HG02763 (cell line): Measurements from ENCODE around the gene POLR1E.
A peak's percentile ranks its signal among the peaks of the same experiment; 100 is the strongest.
"Not testable (repeated sequence)": the region's sequence is repeated elsewhere in the genome, so short reads cannot be mapped to it uniquely, and the experiment has no call there.

Source experiments
- ATAC-seq: cut with Tn5 transposase; IDR thresholded peaks from one replicate; pipeline ENCODE4 v1.9.1; 2021; ENCODE audit warnings: mild to moderate bottlenecking, moderate library complexity; ENCODE audit not compliant: unreplicated experiment

Gene POLR1E

GRCh38 chr9:37464426-37465248 lies 21.1 kb upstream of the POLR1E start:
- peak; percentile 34 for ATAC-seq

- ATAC-seq, result peak; percentile 78
These were observed 20.3 kb upstream of the POLR1E start, which contains the start of gene ZBTB5 for GRCh38 chr9:37465249-37466036. ZBTB5 (minus strand) TSS chr9:37465450; CDS start chr9:37442551, 22,899 bp downstream.

GRCh38 chr9:37466037-37466709 lies 19.6 kb upstream of the POLR1E start:
- peak; percentile 4 for ATAC-seq

GRCh38 chr9:37467530-37467929 lies 18.2 kb upstream of the POLR1E start:
- not testable (repeated sequence) for ATAC-seq

GRCh38 chr9:37468620-37469019 lies 17.1 kb upstream of the POLR1E start:
- ATAC-seq, result no peak

DNA sequence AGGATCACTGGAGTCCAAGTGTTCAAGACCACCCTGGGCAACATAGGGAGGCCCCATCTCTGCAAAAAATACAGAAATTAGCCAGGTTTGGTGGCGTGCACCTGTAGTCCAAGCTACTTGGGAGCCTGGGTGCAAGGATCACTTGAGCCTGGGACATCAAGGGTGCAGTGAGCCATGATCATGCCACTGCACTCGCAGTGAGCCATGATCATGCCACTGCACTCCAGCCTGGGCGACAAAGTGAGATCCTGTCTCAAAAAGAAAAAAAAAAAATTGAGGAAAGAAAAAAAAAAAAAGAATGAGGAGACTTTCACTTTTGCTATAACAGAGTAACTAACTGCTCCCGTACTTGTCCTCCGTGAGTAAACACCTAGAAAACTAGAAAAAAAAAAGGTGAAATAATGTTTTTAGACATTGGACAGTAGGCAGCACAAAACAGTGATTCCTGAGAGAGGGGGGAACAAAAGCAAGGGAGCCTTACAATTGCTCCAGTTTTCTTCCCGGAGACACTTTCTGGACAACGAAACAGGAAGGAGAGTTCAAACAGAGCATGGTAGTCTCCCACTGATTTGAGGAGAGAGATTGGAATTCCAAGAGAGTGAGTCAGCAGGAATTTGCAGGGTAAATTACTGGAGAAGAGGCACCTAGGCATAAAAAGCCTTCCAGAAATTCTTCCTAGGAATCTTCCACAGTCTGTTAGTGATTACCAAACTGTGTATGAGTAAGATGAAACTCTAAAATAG lies 13.6 kb upstream of the POLR1E start:
- no peak for ATAC-seq

DNA sequence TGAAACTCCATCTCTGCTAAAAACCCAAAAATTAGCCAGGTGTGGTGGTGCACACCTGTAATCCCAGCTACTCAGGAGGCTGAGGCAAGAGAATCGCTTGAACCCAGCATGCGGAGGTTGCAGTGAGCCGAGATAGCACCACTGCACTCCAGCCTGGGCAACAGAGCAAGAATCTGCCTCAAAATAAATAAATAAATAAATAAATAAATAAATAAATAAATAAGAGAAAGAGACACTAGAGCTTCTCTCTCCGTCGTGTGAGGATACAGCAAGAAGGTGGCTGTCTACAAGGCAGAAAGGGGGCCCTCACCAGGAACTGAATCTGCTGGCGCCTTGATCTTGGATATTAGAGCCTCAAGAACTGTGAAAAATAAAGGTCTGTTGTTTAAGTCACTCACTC lies 11.8 kb upstream of the POLR1E start:
- ATAC-seq, result not testable (repeated sequence)

DNA sequence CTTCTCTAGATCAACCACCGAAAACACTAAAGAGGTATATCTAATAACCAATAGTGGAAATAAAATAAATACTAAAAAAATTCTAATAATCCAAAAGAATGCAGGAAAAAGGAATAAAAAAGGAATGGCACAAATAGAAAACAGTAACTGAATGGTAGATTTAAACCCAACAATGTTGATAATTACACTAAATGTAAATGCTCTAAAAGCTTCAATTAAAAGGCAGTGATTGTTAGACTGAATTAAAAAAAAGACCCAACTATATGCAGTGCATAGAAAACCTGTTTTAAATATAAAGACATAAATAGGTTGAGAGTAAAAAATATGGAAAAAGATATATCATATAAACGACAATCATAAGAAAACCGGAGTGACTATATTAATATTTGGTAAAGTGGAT lies 11.3 kb upstream of the POLR1E start:
- ATAC-seq, result no peak

- no peak for ATAC-seq
These were observed 8.8 kb upstream of the POLR1E start for GRCh38 chr9:37476930-37477329.

DNA sequence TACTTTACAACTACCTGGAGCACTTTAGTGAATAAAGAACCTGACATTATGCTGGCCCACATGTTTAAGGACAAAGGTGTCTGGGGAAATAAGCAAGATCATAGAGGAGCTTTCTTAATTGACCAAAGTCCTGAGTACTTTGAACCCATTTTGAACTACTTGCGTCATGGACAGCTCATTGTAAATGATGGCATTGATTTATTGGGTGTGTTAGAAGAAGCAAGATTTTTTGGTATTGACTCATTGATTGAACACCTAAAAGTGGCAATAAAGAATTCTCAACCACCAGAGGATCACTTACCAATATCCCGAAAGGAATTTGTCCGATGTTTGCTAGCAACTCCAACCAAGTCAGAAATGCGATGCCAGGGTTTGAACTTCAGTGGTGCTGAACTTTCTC lies 8.3 kb upstream of the POLR1E start:
- ATAC-seq, result not testable (repeated sequence)

DNA sequence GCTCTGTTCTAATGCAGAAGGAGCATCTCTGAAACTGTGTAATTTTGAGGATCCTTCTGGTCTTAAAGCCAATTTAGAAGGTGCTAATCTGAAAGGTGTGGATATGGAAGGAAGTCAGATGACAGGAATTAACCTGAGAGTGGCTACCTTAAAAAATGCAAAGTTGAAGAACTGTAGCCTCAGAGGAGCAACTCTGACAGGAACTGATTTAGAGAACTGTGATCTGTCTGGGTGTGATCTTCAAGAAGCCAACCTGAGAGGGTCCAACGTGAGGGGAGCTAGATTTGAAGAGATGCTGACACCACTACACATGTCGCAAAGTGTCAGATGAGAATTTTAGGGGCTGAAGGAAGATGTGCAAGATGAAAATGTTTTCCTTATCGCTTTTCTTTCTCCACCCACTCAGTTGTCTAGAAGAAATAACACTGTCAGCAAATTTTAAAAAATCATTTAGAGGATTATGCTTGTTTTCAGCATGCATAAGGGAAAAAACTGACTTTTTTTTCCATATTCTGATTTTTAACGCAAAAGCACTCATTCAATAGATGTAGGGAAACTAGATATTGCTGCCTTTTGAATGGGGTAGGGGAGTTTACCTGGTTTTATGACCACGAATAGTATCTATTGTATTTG lies 7.6 kb upstream of the POLR1E start:
- ATAC-seq, result not testable (repeated sequence)

DNA sequence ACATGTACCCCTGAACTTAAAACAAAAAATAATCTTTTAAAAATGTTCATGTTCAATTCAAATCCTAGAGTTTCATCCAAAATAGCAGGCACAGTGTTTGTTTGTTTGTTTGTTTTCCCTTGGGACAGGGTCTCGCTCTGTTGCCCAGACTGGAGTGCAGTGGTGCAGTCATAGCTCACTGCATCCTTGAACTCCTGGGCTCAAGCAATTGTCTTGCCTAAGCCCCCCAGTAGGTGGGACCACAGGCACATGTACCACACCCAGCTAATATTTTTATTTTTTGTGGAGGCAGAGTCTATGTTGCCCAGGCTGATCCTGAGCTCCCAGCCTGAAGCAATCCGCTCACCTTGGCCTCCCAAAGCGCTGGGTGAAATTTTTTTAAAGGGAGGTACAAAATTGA lies 5.0 kb upstream of the POLR1E start:
- ATAC-seq, result no peak

DNA sequence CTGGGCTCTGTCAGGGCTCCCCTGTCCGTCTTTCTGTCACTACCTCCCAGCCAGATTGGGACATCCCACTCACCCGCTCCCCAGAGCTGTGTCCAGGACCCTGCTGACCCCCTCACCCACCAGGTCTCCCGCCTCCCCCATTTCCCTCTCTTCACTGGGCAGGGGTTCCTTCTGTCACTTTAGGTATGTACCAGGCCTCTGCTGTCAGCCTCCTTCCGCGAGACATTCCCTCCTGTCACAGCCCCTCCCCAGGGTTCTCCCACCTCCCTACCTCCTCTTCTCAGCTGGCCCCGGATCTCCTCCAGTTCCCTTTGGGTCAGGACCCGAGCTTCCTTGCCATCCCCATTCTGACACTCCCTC lies 488 bp downstream of the POLR1E start:
- ATAC-seq, result no peak

DNA sequence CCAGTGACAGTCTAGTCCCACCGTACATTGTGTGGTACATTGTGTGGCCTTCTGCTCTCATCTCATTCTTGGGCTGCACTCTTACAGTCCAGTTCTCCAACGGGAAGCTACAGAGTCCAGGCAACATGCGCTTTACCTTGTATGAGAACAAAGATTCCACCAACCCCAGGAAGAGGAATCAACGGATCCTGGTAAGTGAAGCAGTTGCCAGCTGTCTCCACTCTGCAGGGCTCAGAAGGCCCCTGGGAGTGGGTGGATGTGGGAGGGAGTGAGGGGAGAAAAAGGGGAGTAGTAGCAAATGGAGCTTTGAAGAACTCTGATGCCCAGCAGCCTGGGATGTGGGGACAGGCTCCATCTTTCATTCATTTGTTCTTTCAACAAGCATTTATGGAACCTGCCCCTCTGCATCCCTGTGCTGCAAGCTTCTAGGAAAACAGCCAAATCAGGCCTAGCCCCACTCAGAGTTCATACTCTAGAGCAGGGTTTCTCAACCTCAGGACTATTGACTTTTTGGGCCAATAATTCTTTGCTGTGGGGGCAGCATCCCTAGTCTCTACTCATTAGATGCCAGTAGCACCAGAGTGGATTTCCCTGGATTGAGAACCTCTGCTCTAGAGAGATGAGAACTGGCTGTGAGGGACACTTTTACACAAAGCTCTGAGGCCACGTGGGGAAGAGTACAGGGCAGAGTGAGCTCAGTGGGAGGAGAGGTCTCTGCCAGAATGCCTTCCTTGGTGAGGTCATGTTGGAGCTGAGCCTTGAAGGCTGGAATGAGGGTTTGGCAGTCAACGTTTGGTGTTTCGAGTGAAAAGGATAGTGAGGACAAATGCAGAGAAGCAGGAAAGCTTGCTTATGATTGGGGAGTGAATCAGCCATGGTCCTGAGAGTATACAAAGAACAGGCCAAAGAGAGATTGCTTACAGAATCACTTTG lies 1.1 kb downstream of the POLR1E start:
- ATAC-seq, result no peak

DNA sequence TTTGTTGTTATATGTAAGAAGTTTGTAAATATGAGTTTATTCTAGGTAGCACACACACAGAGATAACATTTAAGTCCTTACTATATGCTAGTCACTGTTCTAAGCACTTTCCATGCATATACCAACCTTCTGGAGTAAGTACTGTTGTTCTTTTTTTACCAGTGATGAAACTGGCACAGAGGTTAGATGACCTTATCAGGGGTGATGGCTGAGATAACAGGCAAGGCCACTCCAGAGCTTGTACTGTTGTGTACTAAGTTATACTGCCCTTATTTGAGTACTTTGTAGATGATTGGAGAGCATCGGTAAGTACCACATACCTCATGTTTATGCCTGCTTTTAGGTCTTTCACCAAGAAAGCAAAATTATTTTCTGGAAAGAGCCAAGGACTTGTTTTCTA lies 6.2 kb downstream of the POLR1E start:
- no peak for ATAC-seq

GRCh38 chr9:37495571-37495970 lies 9.8 kb downstream of the POLR1E start:
- ATAC-seq, result no peak

- no peak for ATAC-seq
These were observed 10.3 kb downstream of the POLR1E start for GRCh38 chr9:37496020-37496419.

DNA sequence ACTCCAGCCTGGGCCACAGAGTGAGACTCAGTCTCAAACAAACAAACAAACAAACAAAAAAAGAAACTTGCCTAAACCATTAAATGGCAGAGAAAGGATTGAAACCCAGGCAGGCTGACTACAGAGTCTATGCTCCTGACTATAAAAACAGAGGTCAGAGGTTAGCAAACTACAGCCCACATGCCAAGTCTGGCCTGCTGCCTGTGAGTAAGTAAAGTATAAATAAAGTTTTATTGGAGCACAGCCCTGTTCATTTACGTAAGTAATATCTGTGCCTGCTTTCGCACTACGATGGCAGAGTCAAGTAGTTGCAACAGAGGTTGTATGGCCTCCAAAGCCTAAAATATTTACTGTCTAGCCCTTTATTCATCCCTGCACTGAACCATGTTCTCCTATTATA lies 11.6 kb downstream of the POLR1E start:
- ATAC-seq, result no peak

DNA sequence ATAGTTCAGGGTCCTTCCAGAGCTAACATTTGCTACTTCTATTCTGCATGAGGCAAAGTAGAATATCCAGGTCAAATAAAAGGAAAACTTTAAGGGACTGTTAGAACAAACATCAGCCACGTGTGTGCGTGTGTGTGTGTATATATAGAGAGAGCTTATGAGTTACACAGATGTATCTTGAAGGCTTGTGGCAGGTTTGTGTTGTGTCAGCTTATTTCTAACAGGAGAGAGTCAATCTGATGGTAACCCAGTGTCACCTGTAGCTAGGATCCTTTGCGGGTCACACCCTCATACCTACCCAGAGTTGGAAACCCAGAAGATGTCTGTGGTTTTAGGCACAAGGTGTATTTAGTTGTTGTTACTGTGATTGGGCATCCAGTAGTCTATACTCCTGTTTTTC lies 12.7 kb downstream of the POLR1E start:
- no peak for ATAC-seq
